HG03025 (cell line): ENCODE data around the gene P2RX4.
"Not testable (repeated sequence)": the region's sequence is repeated elsewhere in the genome, so short reads cannot be mapped to it uniquely, and the experiment has no call there.

Experiments
- ATAC-seq: cut with Tn5 transposase; IDR thresholded peaks from one replicate; pipeline ENCODE4 v1.9.1; 2021; ENCODE audit warnings: mild to moderate bottlenecking, moderate library complexity; ENCODE audit not compliant: unreplicated experiment, low FRiP score

Gene P2RX4

GRCh38 chr12:121209624-121210572 is at the start of gene P2RX4:
TSS of gene P2RX4 (plus strand) at chr12:121210129. CDS start at chr12:121210165, 36 bp downstream.
- ATAC-seq, result peak; percentile 75

- no peak for ATAC-seq
Measured at GRCh38 chr12:121162384-121162783, 47.5 kb upstream of the P2RX4 start.

- ATAC-seq, result no peak
Measured at GRCh38 chr12:121162985-121163384, 46.9 kb upstream of the P2RX4 start.

- not testable (repeated sequence) for ATAC-seq
Measured at GRCh38 chr12:121164839-121165238, 45.1 kb upstream of the P2RX4 start.

GRCh38 chr12:121165316-121165715 is 44.6 kb upstream of the P2RX4 start:
- ATAC-seq, result no peak

GRCh38 chr12:121166356-121166755 is 43.6 kb upstream of the P2RX4 start:
- no peak for ATAC-seq

GRCh38 chr12:121167232-121167820 is 42.6 kb upstream of the P2RX4 start:
- ATAC-seq, result no peak

- no peak for ATAC-seq
Measured at GRCh38 chr12:121167951-121168350, 42.0 kb upstream of the P2RX4 start.

- ATAC-seq, result no peak
Measured at GRCh38 chr12:121170151-121170550, 39.8 kb upstream of the P2RX4 start.

- no peak for ATAC-seq
Measured at GRCh38 chr12:121170611-121171260, 39.2 kb upstream of the P2RX4 start.

GRCh38 chr12:121172145-121172544 is 37.8 kb upstream of the P2RX4 start:
- no peak for ATAC-seq

GRCh38 chr12:121175383-121176119 is 34.4 kb upstream of the P2RX4 start:
- ATAC-seq, result no peak

GRCh38 chr12:121176826-121177529 is 33.0 kb upstream of the P2RX4 start:
- ATAC-seq, result no peak

- ATAC-seq, result no peak
Measured at GRCh38 chr12:121181181-121181580, 28.7 kb upstream of the P2RX4 start.

GRCh38 chr12:121182222-121182893 is 27.6 kb upstream of the P2RX4 start:
- ATAC-seq, result no peak

- no peak for ATAC-seq
Measured at GRCh38 chr12:121184425-121184824, 25.5 kb upstream of the P2RX4 start.

- no peak for ATAC-seq
Measured at GRCh38 chr12:121184984-121185889, 24.7 kb upstream of the P2RX4 start.

- no peak for ATAC-seq
Measured at GRCh38 chr12:121186826-121187225, 23.1 kb upstream of the P2RX4 start.
